ENCODE data around the gene NFE2L1.

DNA sequence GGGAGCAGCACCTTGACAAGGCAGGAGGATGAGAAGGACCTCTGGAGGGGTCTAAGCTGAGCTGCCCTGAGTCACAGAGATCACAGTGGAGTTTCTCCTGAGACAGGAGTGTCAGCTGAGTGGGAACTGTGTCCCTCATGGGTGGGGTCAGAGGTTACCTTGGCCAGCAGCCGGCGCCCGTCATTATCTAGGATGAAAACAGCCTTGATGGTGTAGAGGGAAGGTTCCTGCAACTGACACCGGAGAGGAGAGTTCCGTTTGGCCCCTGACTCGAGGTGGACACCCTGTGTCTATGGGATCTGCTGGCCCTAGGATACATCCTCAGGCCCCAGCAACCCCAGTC lies 11.5 kb upstream of the NFE2L1 start:
- TF ChIP-seq FOXJ3 (CRISPR knock-in tag; IDR thresholded peaks at IDR 0.05) = no peak
- no peak for TF ChIP-seq JUND (IDR thresholded peaks at IDR 0.05)

Measured in SK-N-SH (cell line).